Ramos (cell line): Measurements from ENCODE around the gene CARD18.

Source experiments
- in situ Hi-C: fragments of 300-500 bp; cut with MboI; formaldehyde crosslinking; loops from one replicate; pipeline ENCODE4 v1.14.3; 2022; ENCODE audit warnings: low sequenced_read_pairs; ENCODE audit not compliant: unreplicated experiment

The CARD18 gene

GRCh38 chr11:105139669-105140068 is at the start of gene CARD18:
Gene CARD18, minus strand, starts transcription at chr11:105139769. Its CDS starts 43 bp downstream, at chr11:105139726.
- in situ Hi-C loops = no loop called here

GRCh38 chr11:105183987-105184386 is 44.4 kb upstream of the CARD18 start:
- in situ Hi-C loops = no loop called here

- in situ Hi-C loops = no loop called here
These were observed 43.9 kb upstream of the CARD18 start for GRCh38 chr11:105183426-105183825.

GRCh38 chr11:105181521-105181920 is 42.0 kb upstream of the CARD18 start:
- in situ Hi-C loops = no loop called here

GRCh38 chr11:105181100-105181499 is 41.5 kb upstream of the CARD18 start:
- in situ Hi-C loops = no loop called here

GRCh38 chr11:105179542-105180278 is 40.1 kb upstream of the CARD18 start:
- in situ Hi-C loops = no loop called here

GRCh38 chr11:105177658-105178057 is 38.1 kb upstream of the CARD18 start:
- in situ Hi-C loops = no loop called here

GRCh38 chr11:105168457-105168856 is 28.9 kb upstream of the CARD18 start:
- in situ Hi-C loops = no loop called here

GRCh38 chr11:105167244-105167643 is 27.7 kb upstream of the CARD18 start:
- in situ Hi-C loops = no loop called here

GRCh38 chr11:105164208-105164607 is 24.6 kb upstream of the CARD18 start:
- in situ Hi-C loops = no loop called here

GRCh38 chr11:105162506-105162905 is 22.9 kb upstream of the CARD18 start:
- in situ Hi-C loops = no loop called here

- in situ Hi-C loops = no loop called here
These were observed 18.9 kb upstream of the CARD18 start for GRCh38 chr11:105158436-105158835.

- in situ Hi-C loops = no loop called here
These were observed 17.2 kb upstream of the CARD18 start for GRCh38 chr11:105156720-105157119.

GRCh38 chr11:105156231-105156630 is 16.7 kb upstream of the CARD18 start:
- in situ Hi-C loops = no loop called here

- in situ Hi-C loops = no loop called here
These were observed 16.1 kb upstream of the CARD18 start for GRCh38 chr11:105155679-105156078.

GRCh38 chr11:105153392-105153791 is 13.8 kb upstream of the CARD18 start:
- in situ Hi-C loops = no loop called here

GRCh38 chr11:105152560-105152959 is 13.0 kb upstream of the CARD18 start:
- in situ Hi-C loops = no loop called here

- in situ Hi-C loops = no loop called here
These were observed 12.5 kb upstream of the CARD18 start for GRCh38 chr11:105152021-105152512.

- in situ Hi-C loops = no loop called here
These were observed 9.9 kb upstream of the CARD18 start for GRCh38 chr11:105149477-105149876.

GRCh38 chr11:105148241-105148640 is 8.7 kb upstream of the CARD18 start:
- in situ Hi-C loops = no loop called here

- in situ Hi-C loops = no loop called here
These were observed 5.3 kb upstream of the CARD18 start for GRCh38 chr11:105144887-105145286.

GRCh38 chr11:105142167-105142566 is 2.6 kb upstream of the CARD18 start:
- in situ Hi-C loops = no loop called here
